WTC11 (cell line): ENCODE measurements around the gene SRC. TPM values are rescaled to one million over a fixed set of nuclear protein-coding genes. Genes with fewer than 3 reads are reported as not detected.
A peak's percentile ranks its signal among the peaks of the same experiment; 100 is the strongest.

Source experiments
- ATAC-seq: fragments of 200-7000 bp; cut with Tn5 transposase; 2 replicates; pipeline ENCODE4 v1.10.0; 2021; ENCODE audit warnings: mild to moderate bottlenecking, moderate library complexity
- CTCF ChIA-PET: fragments of 300-600 bp; sonication (Branson Sonifier 250); formaldehyde crosslinking; loops from one replicate; lab custom pipeline; 2021; ENCODE audit warnings: antibody characterized with exemption; lab: Charles Lee
- POLR2A ChIA-PET: fragments of 350-600 bp; sonication (Branson Sonifier 250); formaldehyde crosslinking; loops from one replicate; lab custom pipeline; 2021; ENCODE audit warnings: antibody characterized with exemption; lab: Charles Lee
- DNase-seq: peaks from one replicate; pipeline ENCODE4 v3.0.0; 2021; ENCODE audit warnings: low spot score
- H3K27ac Mint-ChIP-seq: 2 replicates; pipeline ENCODE4 v1.8.0; 2021; ENCODE audit warnings: mixed read lengths
- H3K27me3 Mint-ChIP-seq: 2 replicates; pipeline ENCODE4 v1.8.0; 2021; ENCODE audit warnings: low read depth, mild to moderate bottlenecking, moderate library complexity, mixed read lengths
- H3K36me3 Mint-ChIP-seq: 2 replicates; pipeline ENCODE4 v1.8.0; 2021; ENCODE audit warnings: mixed read lengths
- H3K4me1 Mint-ChIP-seq: 2 replicates; pipeline ENCODE4 v1.8.0; 2022; ENCODE audit warnings: mixed read lengths
- H3K4me3 Mint-ChIP-seq: 2 replicates; pipeline ENCODE4 v1.8.0; 2021; ENCODE audit warnings: mild to moderate bottlenecking, moderate library complexity, mixed read lengths
- H3K9me3 Mint-ChIP-seq: 2 replicates; pipeline ENCODE4 v1.8.0; 2021; ENCODE audit warnings: mixed read lengths
- ELF4 ChIP-seq: sonication (generic); formaldehyde crosslinking; IDR thresholded peaks from 2 replicates; pipeline ENCODE4 v1.8.1; 2022; ENCODE audit warnings: low read depth, mild to moderate bottlenecking, moderate library complexity, missing genetic modification reagents
- FOXP1 ChIP-seq: sonication (generic); formaldehyde crosslinking; IDR thresholded peaks from 2 replicates; pipeline ENCODE4 v1.8.0; 2022; ENCODE audit warnings: missing genetic modification reagents, mild to moderate bottlenecking, moderate library complexity, borderline replicate concordance
- JAZF1 ChIP-seq: fragments of 250-450 bp; sonication (Bioruptor Pico); IDR thresholded peaks from 2 replicates; pipeline ENCODE4 v1.9.0; 2021; ENCODE audit warnings: moderate library complexity, mild to moderate bottlenecking, inconsistent platforms
- KAT7 ChIP-seq: sonication (generic); formaldehyde crosslinking; IDR thresholded peaks from 2 replicates; pipeline ENCODE4 v1.8.1; 2023; ENCODE audit warnings: missing genetic modification reagents, mild to moderate bottlenecking, borderline replicate concordance
- SOX15 ChIP-seq: fragments of 250-450 bp; sonication (Bioruptor Pico); IDR thresholded peaks from 2 replicates; pipeline ENCODE4 v1.9.0; 2021; ENCODE audit warnings: mild to moderate bottlenecking
- TEAD4 ChIP-seq: sonication (generic); formaldehyde crosslinking; IDR thresholded peaks from 2 replicates; pipeline ENCODE4 v1.8.0; 2022; ENCODE audit warnings: mild to moderate bottlenecking, missing genetic modification reagents
- ZNF263 ChIP-seq: sonication (generic); formaldehyde crosslinking; IDR thresholded peaks from 2 replicates; pipeline ENCODE4 v1.8.1; 2022; ENCODE audit warnings: low read depth, mild to moderate bottlenecking, moderate library complexity, missing genetic modification reagents
- total RNA-seq: library from RNA; stranded (reverse); gene quantifications from 3 replicates; pipeline ENCODE4 v1.2.3, GENCODE V29; 2021
- TF ChIP-seq, protein P1 (sequence below): fragments of 250-450 bp; sonication (Bioruptor Pico); IDR thresholded peaks from 2 replicates; pipeline ENCODE4 v1.9.0; 2021; ENCODE audit warnings: mild to moderate bottlenecking
- TF ChIP-seq, protein P2 (sequence below): fragments of 200-600 bp; IDR thresholded peaks from 2 replicates; pipeline ENCODE4 v1.8.0; 2022; ENCODE audit warnings: antibody characterized with exemption
- TF ChIP-seq, protein P3 (sequence below): fragments of 250-450 bp; sonication (Bioruptor Pico); IDR thresholded peaks from 2 replicates; pipeline ENCODE4 v1.9.0; 2021; ENCODE audit warnings: mild to moderate bottlenecking, borderline replicate concordance
- TF ChIP-seq, protein P4 (sequence below): sonication (generic); formaldehyde crosslinking; IDR thresholded peaks from 2 replicates; pipeline ENCODE4 v1.8.1; 2023; ENCODE audit warnings: mild to moderate bottlenecking, missing genetic modification reagents
- TF ChIP-seq, protein P5 (sequence below): fragments of 250-450 bp; sonication (Bioruptor Pico); IDR thresholded peaks from 2 replicates; pipeline ENCODE4 v2.1.2; 2022; ENCODE audit warnings: mild to moderate bottlenecking, moderate library complexity
- TF ChIP-seq, protein P6 (sequence below): sonication (generic); formaldehyde crosslinking; IDR thresholded peaks from 2 replicates; pipeline ENCODE4 v1.8.0; 2023; ENCODE audit warnings: mild to moderate bottlenecking, missing genetic modification reagents

SRC gene
- total RNA-seq, 1 experiment from 2014 or later: 33.3 TPM

DNA sequence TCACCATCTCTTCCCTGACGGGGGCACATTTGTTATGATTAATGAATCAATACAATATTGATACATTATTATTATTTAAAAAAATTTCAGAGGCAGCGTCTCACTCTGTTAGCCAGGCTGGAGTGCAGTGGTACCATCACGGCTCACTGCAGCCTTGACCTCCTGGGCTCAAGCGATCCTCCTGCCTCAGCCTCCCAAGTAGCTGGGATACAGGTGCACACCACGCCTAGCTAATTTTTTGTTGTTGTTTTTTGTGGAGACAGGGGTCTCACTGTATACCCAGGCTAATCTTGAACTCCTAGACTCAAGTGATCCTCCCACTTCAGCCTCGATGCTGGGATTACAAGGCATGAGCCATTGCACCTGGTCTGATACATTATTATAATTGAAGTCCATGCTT is 4.9 kb upstream of the SRC start (continued):
- TF ChIP-seq, protein P1, sequence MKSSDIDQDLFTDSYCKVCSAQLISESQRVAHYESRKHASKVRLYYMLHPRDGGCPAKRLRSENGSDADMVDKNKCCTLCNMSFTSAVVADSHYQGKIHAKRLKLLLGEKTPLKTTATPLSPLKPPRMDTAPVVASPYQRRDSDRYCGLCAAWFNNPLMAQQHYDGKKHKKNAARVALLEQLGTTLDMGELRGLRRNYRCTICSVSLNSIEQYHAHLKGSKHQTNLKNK (CRISPR knock-in tag): no peak
- TF ChIP-seq JAZF1 (no peak), ELF4 (no peak), FOXP1 (CRISPR knock-in tag) (no peak), ZNF263 (CRISPR knock-in tag) (no peak)
- TF ChIP-seq, protein P2, sequence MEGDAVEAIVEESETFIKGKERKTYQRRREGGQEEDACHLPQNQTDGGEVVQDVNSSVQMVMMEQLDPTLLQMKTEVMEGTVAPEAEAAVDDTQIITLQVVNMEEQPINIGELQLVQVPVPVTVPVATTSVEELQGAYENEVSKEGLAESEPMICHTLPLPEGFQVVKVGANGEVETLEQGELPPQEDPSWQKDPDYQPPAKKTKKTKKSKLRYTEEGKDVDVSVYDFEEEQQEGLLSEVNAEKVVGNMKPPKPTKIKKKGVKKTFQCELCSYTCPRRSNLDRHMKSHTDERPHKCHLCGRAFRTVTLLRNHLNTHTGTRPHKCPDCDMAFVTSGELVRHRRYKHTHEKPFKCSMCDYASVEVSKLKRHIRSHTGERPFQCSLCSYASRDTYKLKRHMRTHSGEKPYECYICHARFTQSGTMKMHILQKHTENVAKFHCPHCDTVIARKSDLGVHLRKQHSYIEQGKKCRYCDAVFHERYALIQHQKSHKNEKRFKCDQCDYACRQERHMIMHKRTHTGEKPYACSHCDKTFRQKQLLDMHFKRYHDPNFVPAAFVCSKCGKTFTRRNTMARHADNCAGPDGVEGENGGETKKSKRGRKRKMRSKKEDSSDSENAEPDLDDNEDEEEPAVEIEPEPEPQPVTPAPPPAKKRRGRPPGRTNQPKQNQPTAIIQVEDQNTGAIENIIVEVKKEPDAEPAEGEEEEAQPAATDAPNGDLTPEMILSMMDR: no peak
- TF ChIP-seq, all 79 proteins: peak for 0

DNA sequence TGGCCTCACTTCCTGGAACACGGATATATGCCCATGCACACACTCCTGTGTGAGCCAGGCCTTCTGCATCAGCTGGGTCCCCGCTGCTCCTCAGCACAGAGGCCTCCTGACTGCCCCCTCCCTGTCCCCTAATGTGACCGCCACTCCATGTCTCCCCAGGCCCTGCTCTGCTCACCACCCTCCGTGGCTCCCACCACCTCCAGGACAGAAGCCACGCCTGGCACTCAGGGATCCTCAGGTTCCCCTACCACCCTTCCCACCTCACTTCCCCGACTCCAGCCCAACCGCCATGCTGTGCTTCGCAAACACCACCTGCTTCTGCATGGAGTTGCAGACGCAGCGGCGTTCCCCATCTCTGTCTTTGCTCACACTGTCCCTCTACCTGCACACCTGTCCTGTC is 4.3 kb upstream of the SRC start:
- no peak for TF ChIP-seq TEAD4 (CRISPR knock-in tag)
- H3K4me1 Mint-ChIP-seq: peaks cover 25% of the 10 kb centered on the region
- ATAC-seq: no peak
- ChIA-PET CTCF (interaction anchor here (1.2 kb wide), 1 partner anchor 55 kb away, joined by 3 read pairs; no protein-coding TSS in a partner anchor), POLR2A (interaction anchor here (0.6 kb wide), 1 partner anchor 1609 kb away, joined by 6 read pairs; no protein-coding TSS in a partner anchor)
- no peak overlapping the region for H3K4me3 Mint-ChIP-seq
- no peaks in the 10 kb centered on the region for H3K36me3 Mint-ChIP-seq
- no peak overlapping the region for H3K27ac Mint-ChIP-seq
- DNase-seq: no peak
- no peaks in the 10 kb centered on the region for H3K27me3 Mint-ChIP-seq
- no peaks in the 10 kb centered on the region for H3K9me3 Mint-ChIP-seq

DNA sequence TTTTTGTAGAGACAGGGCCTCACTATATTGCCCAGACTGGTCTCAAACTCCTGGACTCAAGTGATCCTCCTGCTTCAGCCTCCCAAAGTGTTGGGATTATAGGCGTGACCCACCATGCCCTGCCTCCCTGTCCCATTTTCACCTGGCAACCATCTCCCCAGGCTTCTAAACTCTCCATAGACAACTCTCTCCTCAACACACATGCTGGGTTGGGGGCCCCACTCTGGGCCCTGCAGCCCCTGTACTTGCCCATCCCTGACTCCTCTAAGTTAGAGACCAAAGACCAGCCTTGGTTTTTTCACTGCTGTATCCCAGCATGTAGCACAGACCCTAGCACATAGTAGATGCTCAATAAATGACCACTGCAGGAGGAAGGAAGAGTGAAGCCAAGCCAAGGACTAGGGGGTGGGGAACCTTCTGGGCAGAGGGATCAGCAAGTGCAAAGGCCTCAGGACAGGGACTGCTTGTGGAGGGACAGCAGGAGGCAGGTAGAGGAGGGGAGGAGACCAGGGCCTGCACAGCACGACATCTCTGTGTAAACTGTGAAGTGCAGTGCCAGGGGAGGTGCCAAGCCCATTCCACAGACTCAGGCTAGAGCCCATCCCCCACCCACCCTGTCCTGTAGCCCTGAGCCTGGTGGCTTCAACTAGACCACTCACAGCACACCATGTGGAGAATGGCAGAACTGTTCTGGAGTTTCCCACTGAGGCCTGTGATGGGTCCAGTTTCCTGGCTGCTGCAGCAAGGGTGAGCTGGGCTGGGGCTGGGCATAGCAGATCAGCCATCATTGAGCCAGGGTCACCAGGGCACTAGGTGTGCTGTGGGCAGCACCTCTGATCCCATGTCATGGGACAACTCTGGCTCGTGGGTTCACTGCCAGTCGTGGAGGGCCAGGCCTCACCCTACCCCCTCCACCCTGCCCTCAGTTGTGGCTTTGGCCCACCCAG is 3.4 kb upstream of the SRC start:
- CTCF ChIA-PET: interaction anchor here (0.7 to 1.2 kb wide), 4 partner anchors 11 to 54 kb away, joined by 3 to 5 read pairs (median 4); no protein-coding TSS in a partner anchor
- peak overlapping the region; percentile 36; the same call in 1 of the 2 replicates for H3K27ac Mint-ChIP-seq
- POLR2A ChIA-PET: interaction anchor here (0.6 kb wide), 1 partner anchor 1610 kb away, joined by 6 read pairs; no protein-coding TSS in a partner anchor
- H3K4me1 Mint-ChIP-seq: peaks cover 21% of the 10 kb centered on the region
- ATAC-seq (peak; percentile 21), DNase-seq (no peak)
- H3K9me3 Mint-ChIP-seq: no peaks in the 10 kb centered on the region
- 0 out of 2 replicates have a peak, but pooled peaks cover 3% of the 10 kb centered on the region for H3K36me3 Mint-ChIP-seq
- H3K27me3 Mint-ChIP-seq: no peaks in the 10 kb centered on the region
- no peak overlapping the region for H3K4me3 Mint-ChIP-seq
- TF ChIP-seq, protein P3, sequence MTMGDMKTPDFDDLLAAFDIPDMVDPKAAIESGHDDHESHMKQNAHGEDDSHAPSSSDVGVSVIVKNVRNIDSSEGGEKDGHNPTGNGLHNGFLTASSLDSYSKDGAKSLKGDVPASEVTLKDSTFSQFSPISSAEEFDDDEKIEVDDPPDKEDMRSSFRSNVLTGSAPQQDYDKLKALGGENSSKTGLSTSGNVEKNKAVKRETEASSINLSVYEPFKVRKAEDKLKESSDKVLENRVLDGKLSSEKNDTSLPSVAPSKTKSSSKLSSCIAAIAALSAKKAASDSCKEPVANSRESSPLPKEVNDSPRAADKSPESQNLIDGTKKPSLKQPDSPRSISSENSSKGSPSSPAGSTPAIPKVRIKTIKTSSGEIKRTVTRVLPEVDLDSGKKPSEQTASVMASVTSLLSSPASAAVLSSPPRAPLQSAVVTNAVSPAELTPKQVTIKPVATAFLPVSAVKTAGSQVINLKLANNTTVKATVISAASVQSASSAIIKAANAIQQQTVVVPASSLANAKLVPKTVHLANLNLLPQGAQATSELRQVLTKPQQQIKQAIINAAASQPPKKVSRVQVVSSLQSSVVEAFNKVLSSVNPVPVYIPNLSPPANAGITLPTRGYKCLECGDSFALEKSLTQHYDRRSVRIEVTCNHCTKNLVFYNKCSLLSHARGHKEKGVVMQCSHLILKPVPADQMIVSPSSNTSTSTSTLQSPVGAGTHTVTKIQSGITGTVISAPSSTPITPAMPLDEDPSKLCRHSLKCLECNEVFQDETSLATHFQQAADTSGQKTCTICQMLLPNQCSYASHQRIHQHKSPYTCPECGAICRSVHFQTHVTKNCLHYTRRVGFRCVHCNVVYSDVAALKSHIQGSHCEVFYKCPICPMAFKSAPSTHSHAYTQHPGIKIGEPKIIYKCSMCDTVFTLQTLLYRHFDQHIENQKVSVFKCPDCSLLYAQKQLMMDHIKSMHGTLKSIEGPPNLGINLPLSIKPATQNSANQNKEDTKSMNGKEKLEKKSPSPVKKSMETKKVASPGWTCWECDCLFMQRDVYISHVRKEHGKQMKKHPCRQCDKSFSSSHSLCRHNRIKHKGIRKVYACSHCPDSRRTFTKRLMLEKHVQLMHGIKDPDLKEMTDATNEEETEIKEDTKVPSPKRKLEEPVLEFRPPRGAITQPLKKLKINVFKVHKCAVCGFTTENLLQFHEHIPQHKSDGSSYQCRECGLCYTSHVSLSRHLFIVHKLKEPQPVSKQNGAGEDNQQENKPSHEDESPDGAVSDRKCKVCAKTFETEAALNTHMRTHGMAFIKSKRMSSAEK (CRISPR knock-in tag): no peak
- TF ChIP-seq, protein P1 (CRISPR knock-in tag): no peak
- TF ChIP-seq, protein P2: no peak
- TF ChIP-seq KAT7: no peak
- TF ChIP-seq, protein P4, sequence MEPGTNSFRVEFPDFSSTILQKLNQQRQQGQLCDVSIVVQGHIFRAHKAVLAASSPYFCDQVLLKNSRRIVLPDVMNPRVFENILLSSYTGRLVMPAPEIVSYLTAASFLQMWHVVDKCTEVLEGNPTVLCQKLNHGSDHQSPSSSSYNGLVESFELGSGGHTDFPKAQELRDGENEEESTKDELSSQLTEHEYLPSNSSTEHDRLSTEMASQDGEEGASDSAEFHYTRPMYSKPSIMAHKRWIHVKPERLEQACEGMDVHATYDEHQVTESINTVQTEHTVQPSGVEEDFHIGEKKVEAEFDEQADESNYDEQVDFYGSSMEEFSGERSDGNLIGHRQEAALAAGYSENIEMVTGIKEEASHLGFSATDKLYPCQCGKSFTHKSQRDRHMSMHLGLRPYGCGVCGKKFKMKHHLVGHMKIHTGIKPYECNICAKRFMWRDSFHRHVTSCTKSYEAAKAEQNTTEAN: no peak
- no peak for TF ChIP-seq ELF4
- TF ChIP-seq, protein P5, sequence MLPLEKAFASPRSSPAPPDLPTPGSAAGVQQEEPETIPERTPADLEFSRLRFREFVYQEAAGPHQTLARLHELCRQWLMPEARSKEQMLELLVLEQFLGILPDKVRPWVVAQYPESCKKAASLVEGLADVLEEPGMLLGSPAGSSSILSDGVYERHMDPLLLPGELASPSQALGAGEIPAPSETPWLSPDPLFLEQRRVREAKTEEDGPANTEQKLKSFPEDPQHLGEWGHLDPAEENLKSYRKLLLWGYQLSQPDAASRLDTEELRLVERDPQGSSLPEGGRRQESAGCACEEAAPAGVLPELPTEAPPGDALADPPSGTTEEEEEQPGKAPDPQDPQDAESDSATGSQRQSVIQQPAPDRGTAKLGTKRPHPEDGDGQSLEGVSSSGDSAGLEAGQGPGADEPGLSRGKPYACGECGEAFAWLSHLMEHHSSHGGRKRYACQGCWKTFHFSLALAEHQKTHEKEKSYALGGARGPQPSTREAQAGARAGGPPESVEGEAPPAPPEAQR (CRISPR knock-in tag): no peak
- no peak for TF ChIP-seq SOX15
- TF ChIP-seq, protein P6, sequence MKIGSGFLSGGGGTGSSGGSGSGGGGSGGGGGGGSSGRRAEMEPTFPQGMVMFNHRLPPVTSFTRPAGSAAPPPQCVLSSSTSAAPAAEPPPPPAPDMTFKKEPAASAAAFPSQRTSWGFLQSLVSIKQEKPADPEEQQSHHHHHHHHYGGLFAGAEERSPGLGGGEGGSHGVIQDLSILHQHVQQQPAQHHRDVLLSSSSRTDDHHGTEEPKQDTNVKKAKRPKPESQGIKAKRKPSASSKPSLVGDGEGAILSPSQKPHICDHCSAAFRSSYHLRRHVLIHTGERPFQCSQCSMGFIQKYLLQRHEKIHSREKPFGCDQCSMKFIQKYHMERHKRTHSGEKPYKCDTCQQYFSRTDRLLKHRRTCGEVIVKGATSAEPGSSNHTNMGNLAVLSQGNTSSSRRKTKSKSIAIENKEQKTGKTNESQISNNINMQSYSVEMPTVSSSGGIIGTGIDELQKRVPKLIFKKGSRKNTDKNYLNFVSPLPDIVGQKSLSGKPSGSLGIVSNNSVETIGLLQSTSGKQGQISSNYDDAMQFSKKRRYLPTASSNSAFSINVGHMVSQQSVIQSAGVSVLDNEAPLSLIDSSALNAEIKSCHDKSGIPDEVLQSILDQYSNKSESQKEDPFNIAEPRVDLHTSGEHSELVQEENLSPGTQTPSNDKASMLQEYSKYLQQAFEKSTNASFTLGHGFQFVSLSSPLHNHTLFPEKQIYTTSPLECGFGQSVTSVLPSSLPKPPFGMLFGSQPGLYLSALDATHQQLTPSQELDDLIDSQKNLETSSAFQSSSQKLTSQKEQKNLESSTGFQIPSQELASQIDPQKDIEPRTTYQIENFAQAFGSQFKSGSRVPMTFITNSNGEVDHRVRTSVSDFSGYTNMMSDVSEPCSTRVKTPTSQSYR (CRISPR knock-in tag): no peak
